Muscle of back (tissue), 13 donors: ENCODE data around the gene PTPRS. TPM values are rescaled to one million over a fixed set of nuclear protein-coding genes. Genes with fewer than 3 reads are reported as not detected.
"Not testable (repeated sequence)": the region's sequence is repeated elsewhere in the genome, so short reads cannot be mapped to it uniquely, and the experiment has no call there.

ENCODE experiments used
- DNase-seq, 3 donors: peaks; one replicate each; pipeline versions ENCODE4 v3.0.0 to v3.0.0-alpha.2; 2013
- long read RNA-seq, 9 donors: transcript quantifications; one replicate each; lab custom pipeline, GENCODE V29; 2026
- polyA plus RNA-seq, 10 donors: library from polyadenylated mRNA; unstranded; fragments of 120-200 nt; gene quantifications; one replicate each; pipeline ENCODE4 v1.2.1, GENCODE V29; 2013; ENCODE audit not compliant: insufficient read length in 10 of 10

Gene PTPRS
- polyA plus RNA-seq: 10 to 100 TPM; 29.5 to 51.1 (median 37.1) TPM
- long read RNA-seq, donor 1: 0 reads
- long read RNA-seq, donor 2, partial matches to known transcripts: 0 of 1 reads
- long read RNA-seq, donor 2, other reads (novel, unspliced or antisense): 0 of 1 reads
- long read RNA-seq, donor 3: 0 reads
- long read RNA-seq, donor 4, partial matches to known transcripts: 6 of 6 reads
- long read RNA-seq, donor 4, other reads (novel, unspliced or antisense): 0 of 6 reads
- long read RNA-seq, donor 5, partial matches to known transcripts: 0 of 1 reads
- long read RNA-seq, donor 5, other reads (novel, unspliced or antisense): 0 of 1 reads
- long read RNA-seq, donor 6, partial matches to known transcripts: 5 of 6 reads
- long read RNA-seq, donor 6, other reads (novel, unspliced or antisense): 0 of 6 reads
- long read RNA-seq, donor 7, partial matches to known transcripts: 0 of 1 reads
- long read RNA-seq, donor 7, other reads (novel, unspliced or antisense): 0 of 1 reads
- long read RNA-seq, donor 8, partial matches to known transcripts: 37 of 37 reads
- long read RNA-seq, donor 8, other reads (novel, unspliced or antisense): 0 of 37 reads
- long read RNA-seq, donor 9, partial matches to known transcripts: 0 of 1 reads
- long read RNA-seq, donor 9, other reads (novel, unspliced or antisense): 0 of 1 reads

DNA sequence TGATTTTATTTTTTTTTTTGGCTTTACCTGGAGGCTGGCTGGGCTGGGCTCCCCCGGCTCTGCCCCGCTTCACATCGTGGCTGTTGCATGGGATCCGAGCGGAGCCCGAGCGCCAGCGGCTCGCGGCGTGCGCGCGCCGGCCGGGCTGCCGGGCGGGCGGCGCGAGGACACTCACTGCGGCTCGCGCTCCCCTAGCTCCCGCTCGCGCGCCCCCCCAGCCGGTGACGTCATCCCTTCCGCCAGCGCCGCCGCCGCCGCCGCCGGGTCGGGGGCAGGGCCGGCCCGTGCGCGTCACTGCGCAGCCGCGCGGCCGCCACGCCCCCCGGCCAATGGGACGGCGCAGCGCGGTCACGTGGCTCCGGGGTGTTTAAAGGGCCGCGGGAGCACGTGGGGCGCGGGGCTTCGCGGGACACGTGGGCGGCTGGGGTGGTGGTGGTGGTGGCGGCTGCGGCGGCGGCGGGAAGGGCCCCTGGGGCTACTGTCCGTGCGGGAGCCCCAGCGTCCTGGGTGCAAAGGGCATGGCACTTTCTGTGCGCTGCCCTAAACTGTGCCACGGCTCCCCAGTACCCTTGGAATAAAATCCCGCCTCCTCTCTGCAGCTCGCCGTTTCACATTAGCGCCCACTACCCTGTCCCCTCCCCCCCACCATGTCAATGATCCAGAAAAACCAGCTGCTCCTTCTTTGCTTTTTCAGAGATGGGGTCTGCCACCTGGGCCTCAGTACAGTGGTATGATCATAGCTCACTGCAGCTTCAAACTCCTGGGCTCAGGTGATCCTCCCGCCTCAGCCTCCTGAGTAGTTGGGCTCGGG lies at the start of gene PTPRS:
PTPRS (minus strand) TSS at position 176 of the 811 bp plus-strand sequence. CDS start 54,672 bp downstream, outside the sequence.
- peak; percentile 72 to 88 (median 80) for DNase-seq

DNA sequence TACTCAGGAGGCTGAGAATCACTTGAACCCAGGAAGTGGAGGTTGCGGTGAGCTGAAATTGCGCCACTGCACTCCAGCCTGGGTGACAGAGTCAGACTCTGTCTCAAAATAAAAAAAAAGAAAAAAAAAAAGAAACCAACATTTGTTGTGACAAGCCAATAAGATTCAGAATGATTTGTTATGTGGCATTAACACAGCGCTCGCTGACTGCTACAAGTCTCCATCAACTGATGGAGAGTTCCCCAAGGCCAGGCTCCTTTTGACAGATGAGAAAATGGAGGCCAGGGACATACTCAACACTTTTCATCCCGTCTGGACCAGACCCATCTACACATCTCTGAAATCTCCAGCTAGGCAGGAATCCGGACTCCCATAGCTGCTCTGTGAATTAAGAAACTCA lies 48.7 kb upstream of the PTPRS start:
- no peak for DNase-seq

DNA sequence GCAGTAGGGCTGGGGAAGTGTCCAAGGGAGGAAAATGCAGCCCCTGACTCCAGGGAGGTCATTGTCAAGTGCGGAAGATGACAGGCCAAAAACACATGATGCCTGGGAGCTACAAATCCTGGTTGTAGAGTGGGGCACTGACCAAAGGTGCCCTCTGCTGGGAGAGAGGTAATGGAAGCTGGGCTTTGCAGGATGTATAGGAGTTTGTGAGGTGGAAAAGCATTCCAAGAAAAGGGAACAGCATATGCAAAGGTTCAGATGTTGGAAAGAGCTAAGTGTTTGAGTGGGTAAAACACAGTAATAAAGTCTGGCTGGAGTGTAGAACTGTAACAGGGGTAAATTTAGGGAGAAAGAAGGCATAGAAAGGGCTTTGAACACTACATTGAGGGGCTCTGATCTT lies 46.9 kb upstream of the PTPRS start:
- no peak for DNase-seq

DNA sequence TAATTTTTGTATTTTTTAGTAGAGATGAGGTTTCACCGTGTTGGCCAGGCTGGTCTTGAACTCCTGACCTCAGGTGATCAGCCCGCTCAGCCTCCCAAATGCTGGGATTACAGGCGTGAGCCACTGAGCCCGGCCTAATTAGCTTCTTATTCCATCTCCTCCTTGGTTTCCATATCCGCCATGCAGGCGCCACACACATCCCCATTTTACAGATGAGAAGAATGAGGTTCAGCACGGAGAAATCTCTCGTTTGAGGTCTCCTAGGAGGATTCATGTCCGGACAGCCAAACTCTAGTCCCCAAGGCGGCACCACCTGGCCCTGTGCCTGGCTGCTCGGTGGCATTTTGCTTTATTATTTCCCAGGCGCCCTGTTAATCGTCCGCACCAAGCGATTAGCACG lies 46.2 kb upstream of the PTPRS start:
- DNase-seq: no peak

DNA sequence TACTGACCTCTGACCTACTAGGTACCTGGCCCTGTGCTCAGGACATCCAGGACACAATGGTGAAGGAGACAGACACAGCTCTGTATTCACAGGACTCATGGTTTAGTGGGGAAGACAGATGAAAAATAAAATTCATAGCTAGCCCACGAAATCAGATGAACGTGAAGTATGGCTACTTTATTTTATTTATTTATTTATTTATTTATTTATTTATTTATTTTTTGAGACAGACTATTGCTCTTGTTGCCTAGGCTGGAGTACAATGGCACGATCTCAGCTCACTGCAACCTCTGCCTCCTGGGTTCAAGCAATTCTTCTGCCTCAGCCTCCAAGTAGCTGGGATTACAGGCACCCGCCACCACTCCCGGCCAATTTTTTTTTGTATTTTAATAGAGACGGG lies 40.6 kb upstream of the PTPRS start:
- DNase-seq: not testable (repeated sequence)

DNA sequence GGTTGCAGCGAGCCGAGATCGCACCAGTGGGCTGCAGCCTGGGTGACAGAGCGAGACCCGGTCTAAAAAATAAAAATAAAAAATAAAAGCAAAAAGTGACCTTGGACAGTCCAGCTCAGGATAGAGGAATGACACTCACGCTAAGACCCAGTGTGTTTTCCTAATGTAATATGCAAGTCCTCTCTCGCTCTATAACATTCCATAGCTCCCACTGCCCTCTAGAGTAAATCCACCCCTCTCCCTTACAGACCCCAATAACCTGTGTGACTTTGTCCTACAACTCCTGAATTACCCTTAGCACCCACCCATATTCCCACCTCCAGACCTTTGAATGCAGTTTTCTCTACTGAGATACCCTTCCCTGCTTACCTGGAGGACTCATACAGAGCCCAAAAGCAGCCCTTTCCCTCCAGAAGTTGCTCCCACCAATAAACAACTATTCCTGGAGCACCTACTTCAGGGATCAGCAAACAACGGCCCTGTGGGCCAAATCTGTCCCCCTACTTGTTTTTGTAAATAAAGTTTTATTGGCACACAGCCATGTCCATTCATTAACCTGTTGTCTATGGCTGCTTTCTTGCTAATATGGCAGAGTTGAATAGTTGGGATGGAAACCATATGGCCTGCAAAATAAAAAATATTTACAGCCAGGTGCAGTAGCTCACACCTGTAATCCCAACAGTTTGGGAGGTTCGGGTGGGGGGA lies 39.8 kb upstream of the PTPRS start:
- DNase-seq: no peak

DNA sequence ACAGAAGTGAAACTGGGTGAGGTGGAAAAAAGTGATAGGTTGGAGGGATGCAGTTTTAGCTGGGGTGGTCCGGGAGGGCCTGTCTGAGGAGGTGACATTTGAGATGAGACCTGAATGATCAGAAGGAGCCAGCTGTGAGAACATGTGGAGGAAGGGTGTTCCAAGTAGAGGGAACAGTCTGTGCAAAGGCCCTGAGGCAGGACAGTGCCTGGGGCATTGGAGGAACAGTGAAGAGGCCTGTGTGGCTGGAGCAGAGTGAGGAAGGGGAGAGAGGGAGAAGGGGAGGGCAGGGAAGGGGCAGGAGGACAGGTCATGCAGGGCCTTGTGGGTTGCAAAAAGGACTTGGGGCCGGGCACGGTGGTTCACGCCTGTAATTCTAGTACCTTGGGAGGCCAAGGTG lies 36.3 kb upstream of the PTPRS start:
- no peak for DNase-seq

DNA sequence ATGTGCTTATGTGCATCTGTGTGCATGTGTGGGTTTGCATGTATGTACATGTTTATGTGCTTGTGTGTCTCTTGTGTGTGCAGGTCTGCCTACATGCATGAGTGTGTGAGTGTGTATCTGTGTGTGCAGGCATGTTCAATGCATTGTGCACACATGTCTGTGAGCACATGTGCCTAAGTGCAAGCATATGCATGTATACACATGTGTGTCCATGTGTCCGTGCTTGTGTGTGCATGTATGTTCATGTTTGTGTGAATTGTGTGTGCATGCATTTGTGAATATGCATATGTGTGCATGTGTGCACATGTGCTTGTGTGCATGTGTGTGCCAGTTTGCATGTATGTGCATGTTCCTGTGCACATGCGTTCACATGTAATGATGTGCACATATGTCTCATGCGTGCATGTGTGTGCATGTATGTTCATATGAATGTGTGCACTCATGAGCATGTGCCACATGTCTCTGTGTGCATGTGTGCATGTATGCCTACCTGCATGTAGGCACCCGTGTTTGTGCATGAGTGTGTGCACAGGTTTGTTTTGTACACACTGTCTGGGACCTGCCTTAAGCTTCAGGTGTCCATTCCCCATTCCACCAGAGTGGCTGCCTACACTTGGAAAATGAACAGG lies 32.1 kb upstream of the PTPRS start:
- no peak for DNase-seq

DNA sequence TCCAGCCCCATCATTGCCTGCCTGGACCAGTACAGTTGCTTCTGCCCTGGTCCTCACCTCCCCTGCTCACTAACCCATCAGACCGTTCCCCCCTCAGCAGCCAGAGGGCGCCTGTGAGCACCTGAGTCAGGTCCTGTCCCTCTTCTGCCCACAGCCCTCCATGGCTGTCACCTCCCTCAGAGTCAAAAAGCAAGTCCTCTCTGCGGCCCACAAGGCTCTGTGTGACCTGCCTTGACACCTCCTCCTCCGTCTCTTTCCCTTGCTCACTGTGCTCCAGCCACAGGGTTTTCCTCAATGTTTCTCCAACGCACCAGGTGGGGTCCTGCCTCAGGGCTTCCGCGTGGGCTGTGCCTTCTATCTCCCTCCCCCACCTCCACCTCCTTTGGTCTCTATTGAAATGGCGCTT lies 29.4 kb upstream of the PTPRS start:
- DNase-seq: peak in 1 of 3 donors; percentile 15

DNA sequence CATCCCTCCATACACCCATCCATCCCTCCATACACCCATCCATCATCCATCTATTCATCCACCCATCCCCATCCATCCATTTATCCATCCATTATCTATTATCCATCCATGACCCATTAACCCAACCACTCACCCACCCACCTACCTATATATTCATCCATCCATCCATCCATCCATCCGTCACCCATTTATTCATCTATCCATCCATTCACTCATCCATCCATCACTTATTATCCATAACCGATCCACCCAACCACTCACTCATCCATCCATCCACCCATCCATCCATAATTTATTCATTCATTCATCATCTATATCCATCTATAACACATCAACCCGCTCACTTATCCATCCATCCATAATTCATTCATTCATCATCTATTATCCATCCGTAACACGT lies 28.7 kb upstream of the PTPRS start:
- no peak for DNase-seq

DNA sequence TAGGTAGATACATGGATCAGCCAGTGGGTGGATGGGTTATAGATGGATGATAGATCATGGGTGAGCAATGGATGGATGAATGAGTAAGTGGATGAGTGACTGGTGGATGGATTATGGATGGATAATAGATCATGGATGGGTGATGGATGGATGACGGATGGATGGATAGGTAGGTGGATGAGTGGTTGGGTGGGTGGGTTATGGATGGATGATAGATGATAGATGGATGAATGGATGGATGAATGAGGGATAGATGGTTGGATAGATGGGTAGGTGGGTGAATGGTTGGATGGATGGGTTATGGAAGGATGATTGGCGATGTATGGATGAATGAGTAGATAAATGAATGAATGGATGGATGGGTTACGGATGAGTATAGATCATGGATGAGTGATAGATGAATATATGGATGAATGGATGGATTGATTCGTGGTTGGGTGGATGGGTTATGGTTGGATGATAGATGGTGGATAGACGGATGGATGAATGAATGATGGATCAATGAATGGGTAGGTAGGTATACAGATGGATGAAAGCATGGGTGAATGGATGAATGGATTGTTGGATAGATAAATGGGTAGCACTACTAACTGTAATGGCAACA lies 27.0 kb upstream of the PTPRS start:
- no peak for DNase-seq

DNA sequence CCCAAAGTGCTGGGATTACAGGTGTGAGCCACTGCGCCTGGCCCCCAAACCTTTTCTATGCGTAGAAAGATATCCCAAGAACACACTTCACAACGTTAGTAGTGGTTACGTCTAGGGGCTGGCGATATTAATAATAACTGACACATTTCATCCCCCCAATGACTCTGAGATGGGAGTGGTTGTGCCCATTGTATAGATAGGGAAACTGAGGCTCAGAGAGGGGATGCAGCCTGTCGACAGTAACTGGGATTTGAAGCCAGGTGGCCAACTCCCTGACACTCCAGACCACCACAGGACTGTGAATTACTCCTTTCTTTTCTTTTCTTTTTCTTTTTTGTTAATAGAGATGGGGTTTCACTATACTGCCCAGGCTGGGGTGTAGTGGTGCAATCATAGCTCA lies 25.3 kb upstream of the PTPRS start:
- DNase-seq: no peak

DNA sequence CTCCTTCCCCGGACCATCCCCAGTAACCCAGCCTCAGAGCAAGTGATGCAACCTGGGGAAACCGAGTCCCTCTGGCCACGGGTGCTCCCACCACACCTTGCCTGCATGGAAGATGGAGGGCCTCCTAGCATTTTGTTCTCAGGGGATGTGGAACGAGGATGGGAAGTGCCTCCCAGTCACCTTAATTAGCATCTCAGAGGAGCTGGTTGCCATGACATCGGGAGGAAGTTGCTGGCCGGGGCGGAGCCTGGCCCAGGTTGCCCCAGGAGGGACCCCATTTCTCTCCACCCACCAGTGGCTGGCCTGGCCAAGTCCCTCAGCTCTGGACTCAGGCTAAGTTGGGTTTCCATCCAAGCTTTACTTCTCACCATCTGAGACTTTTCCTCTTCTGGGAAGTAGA lies 24.1 kb upstream of the PTPRS start:
- DNase-seq: no peak

DNA sequence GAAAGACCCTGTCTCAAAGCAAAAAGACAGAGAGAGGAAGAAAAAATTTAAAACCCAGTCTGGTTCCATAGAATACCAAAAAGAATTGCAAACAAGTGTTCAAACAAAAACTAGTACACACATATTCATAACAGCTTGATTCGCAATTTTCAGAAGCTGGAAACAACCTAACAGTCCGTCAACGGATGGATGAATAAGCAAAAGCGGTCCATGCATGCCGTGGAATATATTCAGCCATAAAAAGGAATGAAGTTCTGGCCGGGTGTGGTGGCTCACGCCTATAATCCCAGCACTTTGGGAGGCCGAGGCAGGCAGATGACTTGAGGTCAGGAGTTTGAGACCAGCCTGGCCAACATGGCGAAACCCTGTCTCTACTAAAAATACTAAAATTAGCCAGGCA lies 21.2 kb upstream of the PTPRS start:
- not testable (repeated sequence) for DNase-seq

DNA sequence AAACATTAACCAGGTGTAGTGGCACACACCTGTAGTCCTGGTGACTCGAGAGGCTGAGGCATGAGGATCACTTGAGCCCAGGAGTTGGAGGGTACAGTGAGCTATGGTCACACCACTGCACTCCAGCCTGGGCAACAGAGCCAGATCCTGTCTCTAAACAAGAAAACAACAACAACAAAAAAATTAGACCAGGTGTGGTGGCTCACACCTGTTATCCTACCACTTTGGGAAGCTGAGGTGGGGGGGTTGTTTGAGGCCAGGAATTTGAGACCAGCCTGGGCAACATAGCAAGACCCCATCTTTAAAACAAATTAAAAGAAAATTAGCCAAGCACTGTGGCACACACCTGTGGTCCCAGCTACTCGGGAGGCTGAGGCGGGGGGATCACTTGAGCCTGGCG lies 20.8 kb upstream of the PTPRS start:
- DNase-seq: no peak

DNA sequence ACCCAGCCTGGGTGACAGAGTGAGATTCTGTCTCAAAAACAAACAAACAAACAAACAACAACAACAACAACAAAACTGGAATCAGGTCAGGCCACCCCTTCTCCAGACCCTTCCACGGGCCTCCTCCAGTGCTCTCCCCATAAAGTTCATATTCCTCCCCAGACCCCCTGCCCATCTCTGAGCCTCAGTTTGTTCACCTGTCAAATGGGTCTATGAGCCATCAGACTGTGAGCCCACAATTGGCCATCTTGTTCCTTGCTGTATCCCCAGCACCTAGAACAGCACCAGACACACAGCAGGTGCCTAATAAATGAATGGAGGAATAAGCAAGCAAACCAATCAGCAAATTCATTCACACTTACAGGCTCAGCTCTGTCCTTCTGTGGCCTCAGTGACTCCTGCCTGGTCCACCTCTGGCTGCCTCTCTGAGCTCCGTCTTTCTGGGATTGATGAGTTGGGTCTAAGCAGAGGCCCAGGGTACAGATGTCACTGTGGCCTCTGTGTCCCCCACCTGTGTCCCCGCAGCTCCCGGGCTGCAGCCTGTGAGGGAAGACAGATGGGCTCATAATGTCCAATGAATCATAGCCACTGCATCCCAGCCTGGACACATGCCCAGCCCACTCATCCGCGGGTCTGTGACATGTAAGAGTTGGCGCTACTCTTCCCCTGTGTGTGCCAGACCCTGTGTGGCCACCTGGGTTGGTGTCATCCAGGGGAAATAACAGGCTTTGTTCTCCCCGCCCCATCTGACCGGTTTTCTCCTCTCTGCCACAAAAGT lies 19.6 kb upstream of the PTPRS start:
- DNase-seq: no peak

DNA sequence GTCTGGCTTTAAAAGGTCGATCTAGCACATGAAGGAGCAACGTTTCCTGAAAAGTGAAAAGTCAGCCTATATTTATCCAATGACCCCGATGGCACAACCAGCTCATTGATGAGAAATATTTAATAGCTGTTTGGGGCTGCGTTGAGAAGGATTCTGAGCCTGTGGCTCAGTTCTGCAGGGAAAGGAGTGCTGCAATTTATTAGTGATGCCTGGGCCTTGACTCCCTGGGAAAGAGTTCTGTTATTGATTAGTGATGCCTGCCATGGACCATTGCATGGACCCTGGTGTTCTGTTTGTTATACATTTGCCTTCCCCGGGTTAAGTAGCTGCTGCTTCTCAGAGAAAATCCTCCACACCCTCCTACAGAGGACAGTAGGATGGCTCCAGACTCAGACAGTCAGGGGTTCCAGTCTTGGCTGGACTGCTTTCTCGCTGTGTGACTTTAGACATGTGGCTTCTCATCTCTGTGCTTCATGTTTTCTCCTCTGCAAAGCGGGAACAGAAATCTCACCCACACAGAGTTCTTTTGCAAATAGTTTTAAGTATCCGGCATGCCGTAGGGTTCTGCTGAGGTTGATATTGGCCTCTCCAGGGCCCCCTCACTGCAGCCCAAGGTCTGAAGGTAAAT lies 17.7 kb upstream of the PTPRS start:
- DNase-seq: no peak

DNA sequence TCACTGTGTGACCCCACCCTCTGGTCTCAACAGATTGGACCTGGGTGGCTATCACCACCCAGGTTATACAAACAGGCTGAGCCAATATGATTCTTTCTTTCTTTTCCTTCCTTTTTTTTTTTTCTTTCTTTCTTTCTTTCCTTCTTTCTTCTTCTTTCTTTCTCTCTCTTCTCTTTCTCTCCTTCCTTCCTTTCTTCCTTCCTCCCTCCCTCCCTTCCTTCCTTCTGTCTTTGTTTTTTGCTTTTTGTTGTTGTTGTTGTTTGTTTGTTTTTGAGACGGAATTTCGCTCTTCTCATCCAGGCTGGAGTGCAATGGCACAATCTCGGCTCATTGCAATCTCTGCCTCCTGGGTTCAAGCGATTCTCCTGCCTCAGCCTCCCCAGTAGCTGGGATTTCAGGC lies 17.0 kb upstream of the PTPRS start:
- no peak for DNase-seq

DNA sequence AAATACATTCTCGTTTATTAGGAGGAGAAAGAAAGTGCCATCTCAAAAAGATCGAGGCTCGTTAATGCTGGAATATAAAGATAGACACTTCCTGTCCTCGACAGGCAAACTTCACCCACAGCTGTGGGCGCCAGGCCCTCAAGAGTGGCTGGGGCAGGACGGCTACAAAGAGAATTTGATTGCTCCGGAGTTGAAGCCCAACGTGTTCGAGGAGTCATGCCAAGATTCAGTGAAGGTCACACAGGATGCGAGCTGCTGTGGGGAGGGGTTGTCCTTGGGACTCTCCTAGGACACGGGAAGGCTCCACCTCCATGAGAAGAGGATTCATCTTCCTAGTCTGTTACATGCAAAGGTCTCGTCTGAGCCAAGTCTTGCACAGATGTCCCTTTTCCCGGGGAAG lies 16.3 kb upstream of the PTPRS start:
- peak in 1 of 3 donors; percentile 42 for DNase-seq

DNA sequence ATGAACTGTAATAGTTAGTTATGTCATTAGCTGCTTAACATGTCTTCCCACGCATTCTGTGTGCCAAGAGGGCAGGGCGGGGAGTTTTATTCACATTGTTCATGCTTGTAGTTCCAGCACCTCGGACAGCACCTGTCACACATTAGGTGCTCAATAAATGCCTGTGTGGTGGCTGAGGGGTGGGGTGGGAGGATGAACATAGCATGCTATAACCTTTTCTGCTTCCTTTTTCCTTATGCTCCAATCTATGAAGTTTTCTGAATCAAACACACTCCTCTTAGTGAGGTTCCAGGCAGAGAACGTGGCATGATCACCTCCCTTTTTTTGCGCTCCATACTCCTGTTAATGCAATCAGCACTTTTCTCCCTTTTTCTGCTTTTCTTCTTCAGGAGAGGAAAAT lies 15.8 kb upstream of the PTPRS start:
- DNase-seq: no peak
